CD8-positive, alpha-beta memory T cell (primary cell): Measurements from ENCODE around the gene EPHB3. TPM values are rescaled to one million over a fixed set of nuclear protein-coding genes. Genes with fewer than 3 reads are reported as not detected.

ENCODE experiments used
- CTCF ChIA-PET: fragments of 350-600 bp; sonication (Branson Sonifier 250); formaldehyde crosslinking; loops from one replicate; lab custom pipeline; 2021; ENCODE audit warnings: antibody characterized with exemption; lab: Charles Lee
- POLR2A ChIA-PET: fragments of 350-600 bp; sonication (Branson Sonifier 250); formaldehyde crosslinking; loops from one replicate; lab custom pipeline; 2021; ENCODE audit warnings: antibody characterized with exemption; lab: Charles Lee
- DNase-seq, 5 donors: peaks; one replicate each; pipeline versions ENCODE4 v3.0.0 to v3.0.0-alpha.2; 2020 to 2022; ENCODE audit warnings: mixed read lengths in 1 of 5
- H3K27ac ChIP-seq: one replicate; pipeline ENCODE4 v1.7.0; 2013; ENCODE audit warnings: low read depth, mild to moderate bottlenecking, low read length, moderate library complexity
- H3K27me3 ChIP-seq: 2 replicates; pipeline ENCODE4 v1.7.0; 2013; ENCODE audit warnings: low read length, mild to moderate bottlenecking; ENCODE audit not compliant: insufficient read depth, poor library complexity, severe bottlenecking
- H3K36me3 ChIP-seq: 2 replicates; pipeline ENCODE4 v1.7.0; 2013; ENCODE audit warnings: mild to moderate bottlenecking, low read length, moderate library complexity; ENCODE audit not compliant: insufficient read depth
- H3K4me1 ChIP-seq: 2 replicates; pipeline ENCODE4 v1.7.0; 2013; ENCODE audit warnings: mild to moderate bottlenecking, low read length, moderate library complexity; ENCODE audit not compliant: insufficient read depth
- H3K4me3 ChIP-seq: 2 replicates; pipeline ENCODE4 v1.7.0; 2013; ENCODE audit warnings: mild to moderate bottlenecking, low read length
- H3K9me3 ChIP-seq: 2 replicates; pipeline ENCODE4 v1.7.0; 2013; ENCODE audit warnings: mild to moderate bottlenecking, low read length
- H3K27ac Mint-ChIP-seq, 8 donors: one replicate each; pipeline ENCODE4 v1.8.0; 2020 to 2021; ENCODE audit warnings: mixed read lengths in 8 of 8, mild to moderate bottlenecking in 6 of 8, inconsistent platforms in 3 of 8, moderate library complexity in 3 of 8
- H3K27me3 Mint-ChIP-seq, 2 donors: one replicate each; pipeline ENCODE4 v1.8.0; 2020 to 2021; ENCODE audit warnings: mixed read lengths in 2 of 2, mild to moderate bottlenecking in 1 of 2, moderate library complexity in 1 of 2
- H3K36me3 Mint-ChIP-seq, 3 donors: one replicate each; pipeline ENCODE4 v1.8.0; 2020 to 2021; ENCODE audit warnings: mixed read lengths in 3 of 3, inconsistent platforms in 1 of 3, mild to moderate bottlenecking in 1 of 3
- H3K4me1 Mint-ChIP-seq, 3 donors: one replicate each; pipeline ENCODE4 v1.8.0; 2020 to 2021; ENCODE audit warnings: mixed read lengths in 3 of 3, inconsistent platforms in 1 of 3, mild to moderate bottlenecking in 1 of 3
- H3K4me3 Mint-ChIP-seq, 7 donors: one replicate each; pipeline ENCODE4 v1.8.0; 2020 to 2021; ENCODE audit warnings: mixed read lengths in 7 of 7, mild to moderate bottlenecking in 6 of 7, moderate library complexity in 4 of 7, inconsistent platforms in 2 of 7
- H3K9me3 Mint-ChIP-seq, 5 donors: one replicate each; pipeline ENCODE4 v1.8.0; 2020 to 2022; ENCODE audit warnings: mixed read lengths in 5 of 5, mild to moderate bottlenecking in 3 of 5, moderate library complexity in 2 of 5, inconsistent platforms in 1 of 5
- polyA plus RNA-seq: library from polyadenylated mRNA; unstranded; fragments of 300-500 nt; fragmentation: Illumina TruSeq; gene quantifications from one replicate; pipeline ENCODE4 v1.2.3, GENCODE V29; 2021
- total RNA-seq, 2 experiments: library from RNA; stranded (reverse); gene quantifications; one replicate each; pipeline ENCODE4 v1.2.3, GENCODE V29; 2021

Gene EPHB3
- total and polyA plus RNA-seq, 3 experiments from 2014 or later, result 0.04 to 0.31 TPM; not detected in 1

GRCh38 chr3:184566441-184567414, 5.1 kb downstream of the EPHB3 start:
- DNase-seq, result no peak
- H3K4me1 Mint-ChIP-seq, result peaks cover 0 to 23% (median 2%) of the 10 kb centered on the region in 3 donors
- ChIA-PET CTCF (interaction anchor here (1.2 kb wide), 1 partner anchor 238 kb away, joined by 3 read pairs; no protein-coding TSS in a partner anchor), POLR2A (no interaction called here)
- H3K27me3 Mint-ChIP-seq, result peaks cover 37 to 64% of the 10 kb centered on the region in 2 donors
- peaks cover 19% of the 10 kb centered on the region for H3K27me3 ChIP-seq
- H3K4me1 ChIP-seq, result no peaks in the 10 kb centered on the region
- no peaks in the 10 kb centered on the region for H3K9me3 ChIP-seq
- H3K9me3 Mint-ChIP-seq, result no peaks in the 10 kb centered on the region
- no peaks in the 10 kb centered on the region for H3K36me3 Mint-ChIP-seq
- H3K27ac Mint-ChIP-seq, result no peak overlapping the region
- no peak overlapping the region for H3K4me3 Mint-ChIP-seq
- H3K4me3 ChIP-seq, result no peak overlapping the region
- no peak overlapping the region for H3K27ac ChIP-seq
- no peaks in the 10 kb centered on the region for H3K36me3 ChIP-seq

GRCh38 chr3:184567946-184568559, 6.5 kb downstream of the EPHB3 start:
- no peaks in the 10 kb centered on the region for H3K4me1 ChIP-seq
- peaks cover 21% of the 10 kb centered on the region for H3K27me3 ChIP-seq
- no peaks in the 10 kb centered on the region for H3K9me3 ChIP-seq
- POLR2A ChIA-PET, result no interaction called here
- Mint-ChIP-seq H3K36me3 (no peaks in the 10 kb centered on the region), H3K27me3 (peaks cover 39 to 73% of the 10 kb centered on the region in 2 donors), H3K4me1 (peaks cover 0 to 23% (median 2%) of the 10 kb centered on the region in 3 donors), H3K9me3 (no peaks in the 10 kb centered on the region), H3K27ac (peak overlapping the region in 1 of 8 donors; percentile 39), H3K4me3 (peak overlapping the region in 3 of 7 donors; percentile 27 to 55 (median 46))
- no peak overlapping the region for H3K4me3 ChIP-seq
- no peaks in the 10 kb centered on the region for H3K36me3 ChIP-seq
- CTCF ChIA-PET, result interaction anchor here (1.0 kb wide), 1 partner anchor 8 kb away, joined by 3 read pairs; no protein-coding TSS in a partner anchor
- DNase-seq, result no peak
- H3K27ac ChIP-seq, result no peak overlapping the region

GRCh38 chr3:184568560-184568923, 7.0 kb downstream of the EPHB3 start:
- H3K27me3 Mint-ChIP-seq, result peaks cover 35 to 73% of the 10 kb centered on the region in 2 donors
- no peaks in the 10 kb centered on the region for H3K4me1 ChIP-seq
- H3K27ac Mint-ChIP-seq, result peak overlapping the region in 1 of 8 donors; percentile 39
- H3K36me3 ChIP-seq, result no peaks in the 10 kb centered on the region
- H3K4me1 Mint-ChIP-seq, result peaks cover 0 to 18% (median 2%) of the 10 kb centered on the region in 3 donors
- peaks cover 21% of the 10 kb centered on the region for H3K27me3 ChIP-seq
- ChIA-PET POLR2A (no interaction called here), CTCF (no interaction called here)
- H3K36me3 Mint-ChIP-seq, result no peaks in the 10 kb centered on the region
- H3K4me3 Mint-ChIP-seq, result peak overlapping the region in 3 of 7 donors; percentile 9 to 55 (median 27)
- no peak overlapping the region for H3K27ac ChIP-seq
- DNase-seq, result no peak
- H3K9me3 ChIP-seq, result no peaks in the 10 kb centered on the region
- H3K9me3 Mint-ChIP-seq, result no peaks in the 10 kb centered on the region
- H3K4me3 ChIP-seq, result no peak overlapping the region

- peak overlapping the region in 2 of 7 donors; percentile 4 to 50 for H3K4me3 Mint-ChIP-seq
These were observed 7.6 kb downstream of the EPHB3 start for GRCh38 chr3:184568924-184569829.

DNA sequence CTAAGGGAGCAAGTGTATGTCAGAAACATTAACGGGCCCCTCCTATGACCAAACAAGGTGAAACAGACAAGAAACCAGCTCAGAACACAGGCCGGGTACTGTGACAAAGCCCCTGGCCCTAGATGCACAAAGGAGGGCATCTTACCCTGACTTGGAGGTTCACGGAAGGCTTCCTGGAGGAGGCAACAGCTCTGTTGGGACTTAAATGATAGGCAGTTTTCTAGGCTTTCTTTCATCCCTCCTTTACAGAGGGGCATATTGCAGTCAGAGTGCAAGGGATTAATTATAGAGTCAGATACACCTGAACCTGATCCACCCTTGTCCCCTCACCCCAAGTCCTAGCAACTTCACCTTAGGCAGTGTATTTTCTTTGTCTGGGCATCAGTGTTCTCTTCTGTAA, 8.4 kb downstream of the EPHB3 start:
- H3K9me3 ChIP-seq, result no peaks in the 10 kb centered on the region
- ChIA-PET POLR2A (interaction anchor here (0.8 kb wide), 1 partner anchor 23 kb away, joined by 3 read pairs; no protein-coding TSS in a partner anchor), CTCF (interaction anchor here (1.1 to 1.2 kb wide), 2 partner anchors 9 to 10 kb away, joined by 4 to 6 read pairs; partner anchors contain the start of gene EPHB3)
- no peak overlapping the region for H3K27ac ChIP-seq
- Mint-ChIP-seq H3K27ac (no peak overlapping the region), H3K9me3 (no peaks in the 10 kb centered on the region), H3K27me3 (peaks cover 33 to 62% of the 10 kb centered on the region in 2 donors), H3K36me3 (no peaks in the 10 kb centered on the region), H3K4me1 (peaks cover 0 to 17% (median 2%) of the 10 kb centered on the region in 3 donors), H3K4me3 (peak overlapping the region in 2 of 7 donors; percentile 4 to 57)
- H3K4me1 ChIP-seq, result no peaks in the 10 kb centered on the region
- peaks cover 21% of the 10 kb centered on the region for H3K27me3 ChIP-seq
- no peak overlapping the region for H3K4me3 ChIP-seq
- no peaks in the 10 kb centered on the region for H3K36me3 ChIP-seq
- no peak for DNase-seq

More at GRCh38 chr3:184568924-184569829, 7.6 kb downstream of the EPHB3 start:
- POLR2A ChIA-PET, result no interaction called here
- CTCF ChIA-PET, result interaction anchor here (1.1 to 1.2 kb wide), 2 partner anchors 8 to 10 kb away, joined by 4 to 6 read pairs; partner anchors contain the start of gene EPHB3
- Histone ChIP-seq H3K9me3 (no peaks in the 10 kb centered on the region), H3K27ac (no peak overlapping the region), H3K4me3 (no peak overlapping the region), H3K27me3 (peaks cover 21% of the 10 kb centered on the region), H3K36me3 (no peaks in the 10 kb centered on the region), H3K4me1 (no peaks in the 10 kb centered on the region)
- Mint-ChIP-seq H3K27ac (no peak overlapping the region), H3K27me3 (peaks cover 36 to 69% of the 10 kb centered on the region in 2 donors), H3K9me3 (no peaks in the 10 kb centered on the region), H3K4me1 (peaks cover 0 to 17% (median 2%) of the 10 kb centered on the region in 3 donors), H3K36me3 (no peaks in the 10 kb centered on the region)
- no peak for DNase-seq

DNA sequence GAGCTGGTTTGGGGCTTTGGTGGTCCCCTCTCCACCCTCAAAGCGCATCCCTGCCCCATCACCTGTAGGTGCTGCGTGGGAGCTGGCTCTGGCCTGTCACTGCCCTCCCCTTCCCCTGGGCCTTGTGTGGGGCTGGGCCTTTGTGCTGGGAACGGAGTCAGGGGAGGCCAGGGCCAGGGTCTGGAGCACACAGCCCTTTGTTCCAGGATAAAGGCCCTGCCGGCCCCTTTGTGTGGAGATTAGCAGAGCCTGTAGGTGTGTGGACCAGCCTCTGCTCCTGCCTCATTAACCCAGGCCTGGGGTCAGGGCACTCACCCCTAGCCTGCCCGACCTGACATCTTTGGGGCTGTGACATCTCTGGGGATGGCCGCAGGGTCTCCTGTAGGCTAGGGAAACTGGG, 8.9 kb downstream of the EPHB3 start:
- H3K9me3 Mint-ChIP-seq, result no peaks in the 10 kb centered on the region
- CTCF ChIA-PET, result interaction anchor here (1.1 to 1.2 kb wide), 2 partner anchors 9 kb away, joined by 4 to 6 read pairs; partner anchors contain the start of gene EPHB3
- Histone ChIP-seq H3K4me1 (no peaks in the 10 kb centered on the region), H3K27ac (no peak overlapping the region), H3K27me3 (peaks cover 21% of the 10 kb centered on the region), H3K9me3 (no peaks in the 10 kb centered on the region), H3K4me3 (no peak overlapping the region), H3K36me3 (no peaks in the 10 kb centered on the region)
- no peak overlapping the region for H3K27ac Mint-ChIP-seq
- DNase-seq, result no peak
- H3K27me3 Mint-ChIP-seq, result peaks cover 29 to 58% of the 10 kb centered on the region in 2 donors
- peaks cover 0 to 17% (median 2%) of the 10 kb centered on the region in 3 donors for H3K4me1 Mint-ChIP-seq
- no peaks in the 10 kb centered on the region for H3K36me3 Mint-ChIP-seq
- POLR2A ChIA-PET, result interaction anchor here (0.8 kb wide), 1 partner anchor 24 kb away, joined by 3 read pairs; no protein-coding TSS in a partner anchor
- H3K4me3 Mint-ChIP-seq, result no peak overlapping the region

GRCh38 chr3:184571750-184572377, 10.3 kb downstream of the EPHB3 start:
- H3K36me3 Mint-ChIP-seq, result no peaks in the 10 kb centered on the region
- H3K27me3 ChIP-seq, result peaks cover 21% of the 10 kb centered on the region
- peaks cover 23 to 58% of the 10 kb centered on the region in 2 donors for H3K27me3 Mint-ChIP-seq
- H3K4me1 Mint-ChIP-seq, result peaks cover 0 to 17% (median 2%) of the 10 kb centered on the region in 3 donors
- no peak overlapping the region for H3K27ac ChIP-seq
- no peak overlapping the region for H3K4me3 ChIP-seq
- CTCF ChIA-PET, result no interaction called here
- H3K36me3 ChIP-seq, result no peaks in the 10 kb centered on the region
- POLR2A ChIA-PET, result no interaction called here
- H3K9me3 Mint-ChIP-seq, result no peaks in the 10 kb centered on the region
- no peaks in the 10 kb centered on the region for H3K4me1 ChIP-seq
- no peak overlapping the region for H3K4me3 Mint-ChIP-seq
- no peaks in the 10 kb centered on the region for H3K9me3 ChIP-seq
- no peak for DNase-seq
- no peak overlapping the region for H3K27ac Mint-ChIP-seq
